ENCODE results near the gene SOD2.

Gene SOD2

GRCh38 chr6:159730332-159730676, 37.3 kb upstream of the SOD2 start:
- no peak overlapping the region for H3K4me3 ChIP-seq (ENCODE audit: low read depth, low read length)
- H3K9me3 ChIP-seq (ENCODE audit: control insufficient read depth, insufficient read depth, low read depth, low read length), result no peaks in the 10 kb centered on the region
- POLR2A ChIA-PET, result interaction anchor here (4.6 to 6.8 kb wide), 2 partner anchors 37 to 58 kb away, joined by 67 to 115 read pairs; partner anchors contain the start of genes MRPL18, SOD2 and TCP1
- H3K4me1 ChIP-seq (ENCODE audit: control insufficient read depth, insufficient read depth, low read length), result peaks cover 7% of the 10 kb centered on the region; the same call in 1 of the 2 replicates
- TF ChIP-seq FEZF1 (tag by site-specific recombination; IDR thresholded peaks at IDR 0.05) (no peak), ZNF704 (tag by site-specific recombination; IDR thresholded peaks at IDR 0.05) (no peak), ZFP69B (tag by site-specific recombination; IDR thresholded peaks at IDR 0.05) (no peak), ZNF354C (tag by site-specific recombination; IDR thresholded peaks at IDR 0.05; ENCODE audit: borderline replicate concordance, low read depth) (no peak), ZBTB20 (tag by site-specific recombination; IDR thresholded peaks at IDR 0.05) (no peak), ZFP3 (tag by site-specific recombination; IDR thresholded peaks at IDR 0.05; ENCODE audit: low read depth) (no peak), ZNF324 (tag by site-specific recombination; IDR thresholded peaks at IDR 0.05) (no peak)
- H3K27ac ChIP-seq (ENCODE audit: extremely low read depth, low read depth, low read length), result no peak overlapping the region
- H3K36me3 ChIP-seq (ENCODE audit: control insufficient read depth in 2 of 2, insufficient read depth in 1 of 2, low read length in 2 of 2), result peaks cover 0 to 22% of the 10 kb centered on the region in 2 experiments; a peak in 2 of 3 replicates
- CTCF ChIA-PET, result interaction anchor here (0.7 to 2.5 kb wide), 3 partner anchors 33 to 916 kb away, joined by 3 to 12 read pairs (median 3); no protein-coding TSS in a partner anchor

GRCh38 chr6:159729598-159730331, 36.7 kb upstream of the SOD2 start:
- H3K4me1 ChIP-seq (ENCODE audit: control insufficient read depth, insufficient read depth, low read length), result peaks cover 7% of the 10 kb centered on the region; the same call in 1 of the 2 replicates
- TF ChIP-seq ZNF558 (tag by site-specific recombination; IDR thresholded peaks at IDR 0.05) (peak; percentile 96), ZNF776 (tag by site-specific recombination; IDR thresholded peaks at IDR 0.05; ENCODE audit: borderline replicate concordance) (no peak), RBAK (tag by site-specific recombination; IDR thresholded peaks at IDR 0.05) (no peak), ZBTB6 (tag by site-specific recombination; IDR thresholded peaks at IDR 0.05) (no peak), ZNF664 (tag by site-specific recombination; IDR thresholded peaks at IDR 0.05) (peak; percentile 55; the same call in 1 of the 2 replicates), ZNF600 (tag by site-specific recombination; IDR thresholded peaks at IDR 0.05) (peak; percentile 35; the same call in 1 of the 2 replicates), ZBTB17 (tag by site-specific recombination; IDR thresholded peaks at IDR 0.05) (peak; percentile 57)
- peak overlapping the region; percentile 91 for H3K4me3 ChIP-seq (ENCODE audit: low read depth, low read length)
- ChIA-PET POLR2A (interaction anchor here (4.6 to 6.8 kb wide), 3 partner anchors 31 to 59 kb away, joined by 67 to 115 read pairs (median 68); partner anchors contain the start of genes ACAT2, MRPL18, SOD2 and TCP1), CTCF (interaction anchor here (0.7 to 2.5 kb wide), 3 partner anchors 32 to 915 kb away, joined by 3 to 12 read pairs (median 3); no protein-coding TSS in a partner anchor)
- H3K36me3 ChIP-seq (ENCODE audit: control insufficient read depth in 2 of 2, insufficient read depth in 1 of 2, low read length in 2 of 2), result peaks cover 0 to 22% of the 10 kb centered on the region in 2 experiments; a peak in 2 of 3 replicates
- no peaks in the 10 kb centered on the region for H3K9me3 ChIP-seq (ENCODE audit: control insufficient read depth, insufficient read depth, low read depth, low read length)
- H3K27ac ChIP-seq (ENCODE audit: extremely low read depth, low read depth, low read length), result no peak overlapping the region

GRCh38 chr6:159728531-159728964, 35.5 kb upstream of the SOD2 start:
- peak overlapping the region; percentile 91 for H3K4me3 ChIP-seq (ENCODE audit: low read depth, low read length)
- H3K27ac ChIP-seq (ENCODE audit: extremely low read depth, low read depth, low read length), result no peak overlapping the region
- peaks cover 7% of the 10 kb centered on the region; the same call in 1 of the 2 replicates for H3K4me1 ChIP-seq (ENCODE audit: control insufficient read depth, insufficient read depth, low read length)
- CTCF ChIA-PET, result interaction anchor here (0.7 to 2.5 kb wide), 2 partner anchors 29 to 37 kb away, joined by 3 to 12 read pairs; no protein-coding TSS in a partner anchor
- H3K9me3 ChIP-seq (ENCODE audit: control insufficient read depth, insufficient read depth, low read depth, low read length), result no peaks in the 10 kb centered on the region
- POLR2A ChIA-PET, result interaction anchor here (1.1 to 6.8 kb wide), 4 partner anchors 8 to 60 kb away, joined by 3 to 115 read pairs (median 68); partner anchors contain the start of genes ACAT2, MRPL18, SOD2 and TCP1
- peaks cover 9 to 30% of the 10 kb centered on the region in 2 experiments; a peak in 2 of 3 replicates for H3K36me3 ChIP-seq (ENCODE audit: control insufficient read depth in 2 of 2, insufficient read depth in 1 of 2, low read length in 2 of 2)
- TF ChIP-seq ZNF132 (tag by site-specific recombination; IDR thresholded peaks at IDR 0.05; ENCODE audit: borderline replicate concordance) (no peak), TRIM28 (IDR thresholded peaks at IDR 0.05; ENCODE audit: borderline replicate concordance, low read length) (no peak), SALL2 (tag by site-specific recombination; IDR thresholded peaks at IDR 0.05; ENCODE audit: borderline replicate concordance) (no peak), ZNF10 (tag by site-specific recombination; IDR thresholded peaks at IDR 0.05) (no peak), ZNF48 (tag by site-specific recombination; IDR thresholded peaks at IDR 0.05) (no peak), ZNF157 (tag by site-specific recombination; IDR thresholded peaks at IDR 0.05) (no peak), ZNF626 (tag by site-specific recombination; IDR thresholded peaks at IDR 0.05) (no peak), PRDM1 (tag by site-specific recombination; IDR thresholded peaks at IDR 0.05) (no peak), PRDM2 (tag by site-specific recombination; IDR thresholded peaks at IDR 0.05; ENCODE audit: borderline replicate concordance) (no peak)
